Progenitor cell of endocrine pancreas (in vitro differentiated cells): ENCODE measurements around the gene FAM90A1. TPM values are rescaled to one million over a fixed set of nuclear protein-coding genes. Genes with fewer than 3 reads are reported as not detected.
A peak's percentile ranks its signal among the peaks of the same experiment; 100 is the strongest.
"Not testable (repeated sequence)": the region's sequence is repeated elsewhere in the genome, so short reads cannot be mapped to it uniquely, and the experiment has no call there.

ENCODE experiments used
- DNase-seq: peaks from one replicate; pipeline ENCODE4 v3.0.0; 2021; ENCODE audit warnings: low spot score; ENCODE audit not compliant: unreplicated experiment
- H3K27ac Mint-ChIP-seq: 2 replicates; pipeline ENCODE4 v1.8.0; 2021; ENCODE audit warnings: mild to moderate bottlenecking, moderate library complexity, mixed read lengths
- H3K27me3 Mint-ChIP-seq: 2 replicates; pipeline ENCODE4 v1.8.0; 2021; ENCODE audit warnings: mixed read lengths
- H3K36me3 Mint-ChIP-seq: 2 replicates; pipeline ENCODE4 v1.8.0; 2022; ENCODE audit warnings: mixed read lengths; ENCODE audit not compliant: insufficient read depth
- H3K4me1 Mint-ChIP-seq: 2 replicates; pipeline ENCODE4 v1.8.0; 2021; ENCODE audit warnings: low read depth, mixed read lengths
- H3K4me3 Mint-ChIP-seq: 2 replicates; pipeline ENCODE4 v1.8.0; 2021; ENCODE audit warnings: low read depth, mild to moderate bottlenecking, moderate library complexity, mixed read lengths
- H3K9me3 Mint-ChIP-seq: 2 replicates; pipeline ENCODE4 v1.8.0; 2021; ENCODE audit warnings: low read depth, mixed read lengths
- long read RNA-seq: library from polyadenylated mRNA; unstranded; transcript quantifications from one replicate; pipeline ENCODE4 v2.0.0, GENCODE V29; 2020
- total RNA-seq: library from RNA; stranded (reverse); gene quantifications from 2 replicates; pipeline ENCODE4 v1.2.1, GENCODE V29; 2021

FAM90A1 gene, protein sequence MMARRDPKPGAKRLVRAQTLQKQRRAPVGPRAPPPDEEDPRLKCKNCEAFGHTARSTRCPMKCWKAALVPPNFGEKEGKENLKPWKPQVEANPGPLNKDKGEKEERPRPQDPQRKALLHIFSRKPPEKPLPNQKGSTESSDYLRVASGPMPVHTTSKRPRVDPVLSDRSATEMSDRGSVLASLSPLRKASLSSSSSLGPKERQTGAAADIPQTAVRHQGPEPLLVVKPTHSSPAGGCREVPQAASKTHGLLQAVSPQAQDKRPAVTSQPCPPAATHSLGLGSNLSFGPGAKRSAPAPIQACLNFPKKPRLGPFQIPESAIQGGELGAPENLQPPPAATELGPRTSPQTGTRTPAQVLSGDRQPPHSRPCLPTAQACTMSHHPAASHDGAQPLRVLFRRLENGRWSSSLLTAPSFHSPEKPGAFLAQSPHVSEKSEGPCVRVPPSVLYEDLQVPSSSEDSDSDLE
- 0.22 TPM in 1 of 2 replicates, not detected in the other for total RNA-seq
- long read RNA-seq, partial matches to known transcripts: 1 of 1 reads
- long read RNA-seq, other reads (novel, unspliced or antisense): 0 of 1 reads

- H3K36me3 Mint-ChIP-seq, H3K4me3 Mint-ChIP-seq, DNase-seq, H3K27ac Mint-ChIP-seq, H3K27me3 Mint-ChIP-seq, H3K4me1 Mint-ChIP-seq: not testable (repeated sequence)
- peaks cover 13% of the 10 kb centered on the region for H3K9me3 Mint-ChIP-seq
Observed at GRCh38 chr12:8226992-8227731, at the start of gene FAM90A1. Gene FAM90A1, minus strand, starts transcription at chr12:8227618. Its CDS starts 2,786 bp downstream, at chr12:8224832.

DNA sequence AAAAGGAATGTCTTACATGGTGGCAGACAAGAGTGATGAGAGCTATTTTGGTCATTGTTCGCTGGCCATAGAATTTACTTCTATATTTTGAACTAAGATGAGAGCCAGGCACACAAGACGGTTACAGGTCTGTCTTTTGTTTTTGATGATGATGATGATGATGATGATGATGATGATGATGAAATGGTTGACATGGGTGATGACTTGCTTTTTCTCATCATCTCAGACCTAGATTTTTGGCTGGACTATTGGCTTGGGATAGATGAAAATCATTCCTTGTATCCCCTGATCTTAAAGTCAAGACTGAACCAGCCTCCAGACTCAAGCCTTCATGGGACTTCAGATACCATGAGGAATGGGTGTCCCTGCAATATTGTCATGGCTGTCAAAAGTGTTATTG lies 49.0 kb upstream of the FAM90A1 start:
- not testable (repeated sequence) for DNase-seq, H3K4me1 Mint-ChIP-seq, H3K4me3 Mint-ChIP-seq, H3K36me3 Mint-ChIP-seq, H3K27me3 Mint-ChIP-seq, H3K9me3 Mint-ChIP-seq, H3K27ac Mint-ChIP-seq

DNA sequence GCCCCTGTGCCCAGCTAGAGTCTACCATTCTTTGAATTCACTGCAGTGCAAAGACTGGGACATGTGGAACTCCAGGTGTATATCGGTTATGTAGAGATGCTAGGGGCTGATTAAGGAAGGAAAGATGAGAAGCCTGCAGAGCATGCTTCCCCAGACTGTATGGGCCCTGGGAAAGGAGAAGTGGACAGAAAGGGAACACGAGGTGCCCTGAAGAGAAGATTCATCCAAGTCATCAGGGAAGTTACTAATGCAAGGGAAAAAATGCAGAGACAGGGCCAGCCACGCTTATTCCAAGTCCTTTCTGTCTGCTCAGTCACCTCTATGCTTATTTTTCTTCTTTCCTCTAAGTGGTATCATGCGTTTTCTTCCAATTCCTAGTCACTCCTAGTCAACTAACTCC lies 39.3 kb upstream of the FAM90A1 start:
- H3K27ac Mint-ChIP-seq, H3K9me3 Mint-ChIP-seq, H3K27me3 Mint-ChIP-seq, DNase-seq, H3K4me3 Mint-ChIP-seq, H3K4me1 Mint-ChIP-seq, H3K36me3 Mint-ChIP-seq: not testable (repeated sequence)

GRCh38 chr12:8264236-8264635 lies 36.8 kb upstream of the FAM90A1 start:
- H3K27me3 Mint-ChIP-seq, H3K4me3 Mint-ChIP-seq, H3K36me3 Mint-ChIP-seq, H3K4me1 Mint-ChIP-seq, DNase-seq, H3K9me3 Mint-ChIP-seq: not testable (repeated sequence)
- H3K27ac Mint-ChIP-seq: peak overlapping the region; percentile 1

- not testable (repeated sequence) for H3K4me1 Mint-ChIP-seq
Observed at GRCh38 chr12:8261111-8261554, 33.7 kb upstream of the FAM90A1 start.

DNA sequence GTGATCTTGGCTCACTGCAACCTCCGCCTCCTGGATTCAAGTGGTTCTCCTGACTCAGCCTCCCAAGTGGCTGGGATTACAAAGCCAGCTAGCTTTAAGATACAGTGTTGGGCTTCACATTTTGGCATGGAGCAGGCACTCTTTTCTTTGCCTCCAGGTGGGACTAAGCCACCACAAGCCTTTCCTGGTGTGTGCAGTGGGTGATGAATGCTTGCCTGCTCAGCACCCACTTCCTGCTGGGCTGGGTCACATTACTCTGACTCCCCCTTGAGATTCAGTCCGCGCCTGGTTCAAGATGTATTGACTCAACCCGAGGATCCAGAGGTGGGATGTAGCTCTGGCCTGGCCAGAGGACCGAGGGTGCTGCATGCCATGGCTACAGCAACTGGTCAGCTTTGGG lies 28.9 kb upstream of the FAM90A1 start:
- not testable (repeated sequence) for H3K27ac Mint-ChIP-seq, H3K9me3 Mint-ChIP-seq, H3K36me3 Mint-ChIP-seq, DNase-seq, H3K4me3 Mint-ChIP-seq, H3K4me1 Mint-ChIP-seq, H3K27me3 Mint-ChIP-seq

More at GRCh38 chr12:8261111-8261554, 33.7 kb upstream of the FAM90A1 start:
- DNase-seq, H3K36me3 Mint-ChIP-seq, H3K4me3 Mint-ChIP-seq, H3K9me3 Mint-ChIP-seq, H3K27me3 Mint-ChIP-seq, H3K27ac Mint-ChIP-seq: not testable (repeated sequence)

DNA sequence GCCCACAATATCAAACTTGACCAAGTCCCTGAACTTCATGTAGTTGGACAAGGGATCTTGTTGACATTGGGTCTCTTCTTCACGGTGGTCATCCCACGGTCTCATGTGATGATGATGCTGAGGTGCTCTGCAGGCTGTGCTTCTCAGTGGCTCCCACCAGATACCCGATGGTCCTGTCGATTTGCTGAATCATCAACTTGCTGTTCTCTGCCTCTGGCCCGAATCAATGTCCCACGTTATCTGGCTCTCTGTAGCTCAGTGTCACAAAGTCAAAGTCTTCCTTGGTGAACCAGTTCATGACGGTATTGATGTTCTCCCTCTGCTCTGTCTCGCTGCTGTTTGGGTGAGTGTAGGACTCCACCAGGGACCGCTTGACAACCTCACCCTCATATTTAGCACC lies 27.3 kb upstream of the FAM90A1 start:
- not testable (repeated sequence) for H3K27me3 Mint-ChIP-seq, H3K27ac Mint-ChIP-seq, H3K4me3 Mint-ChIP-seq, DNase-seq, H3K36me3 Mint-ChIP-seq, H3K4me1 Mint-ChIP-seq, H3K9me3 Mint-ChIP-seq

GRCh38 chr12:8252056-8252818 lies 24.8 kb upstream of the FAM90A1 start:
- H3K9me3 Mint-ChIP-seq, H3K4me1 Mint-ChIP-seq, H3K36me3 Mint-ChIP-seq, H3K27me3 Mint-ChIP-seq, DNase-seq, H3K4me3 Mint-ChIP-seq, H3K27ac Mint-ChIP-seq: not testable (repeated sequence)

DNA sequence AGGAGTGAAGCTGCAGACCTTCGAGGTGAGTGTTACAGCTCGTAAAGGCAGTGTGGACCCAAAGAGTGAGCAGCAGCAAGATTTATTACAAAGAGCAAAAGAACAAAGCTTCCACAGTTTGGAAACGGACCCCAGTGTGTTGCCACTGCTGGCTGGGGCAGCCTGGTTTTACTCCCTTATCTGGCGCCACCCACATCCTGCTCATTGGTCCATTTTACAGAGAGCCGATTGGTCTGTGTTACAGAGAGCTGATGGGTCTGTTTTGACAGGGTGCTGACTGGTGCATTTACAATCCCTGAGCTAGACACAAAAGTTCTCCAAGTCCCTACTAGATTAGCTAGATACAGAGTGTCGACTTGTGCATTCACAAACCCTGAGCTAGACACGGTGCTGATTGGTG lies 24.2 kb upstream of the FAM90A1 start:
- not testable (repeated sequence) for H3K9me3 Mint-ChIP-seq, H3K27ac Mint-ChIP-seq, H3K27me3 Mint-ChIP-seq, DNase-seq, H3K4me1 Mint-ChIP-seq, H3K36me3 Mint-ChIP-seq, H3K4me3 Mint-ChIP-seq

- DNase-seq, H3K27me3 Mint-ChIP-seq, H3K27ac Mint-ChIP-seq, H3K9me3 Mint-ChIP-seq, H3K36me3 Mint-ChIP-seq, H3K4me3 Mint-ChIP-seq: not testable (repeated sequence)
- peaks cover 20% of the 10 kb centered on the region for H3K4me1 Mint-ChIP-seq
Observed at GRCh38 chr12:8246941-8247535, 19.6 kb upstream of the FAM90A1 start.

GRCh38 chr12:8243682-8244161 lies 16.3 kb upstream of the FAM90A1 start:
- Mint-ChIP-seq H3K27ac (peak overlapping the region; percentile 99), H3K4me3 (peak overlapping the region; percentile 93), H3K4me1 (peaks cover 21% of the 10 kb centered on the region)
- DNase-seq, H3K27me3 Mint-ChIP-seq, H3K9me3 Mint-ChIP-seq, H3K36me3 Mint-ChIP-seq: not testable (repeated sequence)
